ENCODE measurements around the gene PTEN.
A peak's percentile ranks its signal among the peaks of the same experiment; 100 is the strongest.
"Not testable (repeated sequence)": the region's sequence is repeated elsewhere in the genome, so short reads cannot be mapped to it uniquely, and the experiment has no call there.

The PTEN gene

DNA sequence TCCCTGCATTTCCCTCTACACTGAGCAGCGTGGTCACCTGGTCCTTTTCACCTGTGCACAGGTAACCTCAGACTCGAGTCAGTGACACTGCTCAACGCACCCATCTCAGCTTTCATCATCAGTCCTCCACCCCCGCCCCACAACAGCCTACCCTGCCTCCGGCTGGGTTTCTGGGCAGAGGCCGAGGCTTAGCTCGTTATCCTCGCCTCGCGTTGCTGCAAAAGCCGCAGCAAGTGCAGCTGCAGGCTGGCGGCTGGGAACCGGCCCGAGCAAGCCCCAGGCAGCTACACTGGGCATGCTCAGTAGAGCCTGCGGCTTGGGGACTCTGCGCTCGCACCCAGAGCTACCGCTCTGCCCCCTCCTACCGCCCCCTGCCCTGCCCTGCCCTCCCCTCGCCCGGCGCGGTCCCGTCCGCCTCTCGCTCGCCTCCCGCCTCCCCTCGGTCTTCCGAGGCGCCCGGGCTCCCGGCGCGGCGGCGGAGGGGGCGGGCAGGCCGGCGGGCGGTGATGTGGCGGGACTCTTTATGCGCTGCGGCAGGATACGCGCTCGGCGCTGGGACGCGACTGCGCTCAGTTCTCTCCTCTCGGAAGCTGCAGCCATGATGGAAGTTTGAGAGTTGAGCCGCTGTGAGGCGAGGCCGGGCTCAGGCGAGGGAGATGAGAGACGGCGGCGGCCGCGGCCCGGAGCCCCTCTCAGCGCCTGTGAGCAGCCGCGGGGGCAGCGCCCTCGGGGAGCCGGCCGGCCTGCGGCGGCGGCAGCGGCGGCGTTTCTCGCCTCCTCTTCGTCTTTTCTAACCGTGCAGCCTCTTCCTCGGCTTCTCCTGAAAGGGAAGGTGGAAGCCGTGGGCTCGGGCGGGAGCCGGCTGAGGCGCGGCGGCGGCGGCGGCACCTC, at the start of gene PTEN, which contains the start of gene KLLN:
Gene PTEN (plus strand): TSS at position 573 of the 891 bp plus-strand sequence. CDS start 845 bp downstream, outside the sequence.
Gene KLLN (minus strand): TSS at position 481 of the 891 bp plus-strand sequence. CDS start 1,046 bp downstream, outside the sequence.
- peak; percentile 94 for DNase-seq (ENCODE audit: low spot score)

DNA sequence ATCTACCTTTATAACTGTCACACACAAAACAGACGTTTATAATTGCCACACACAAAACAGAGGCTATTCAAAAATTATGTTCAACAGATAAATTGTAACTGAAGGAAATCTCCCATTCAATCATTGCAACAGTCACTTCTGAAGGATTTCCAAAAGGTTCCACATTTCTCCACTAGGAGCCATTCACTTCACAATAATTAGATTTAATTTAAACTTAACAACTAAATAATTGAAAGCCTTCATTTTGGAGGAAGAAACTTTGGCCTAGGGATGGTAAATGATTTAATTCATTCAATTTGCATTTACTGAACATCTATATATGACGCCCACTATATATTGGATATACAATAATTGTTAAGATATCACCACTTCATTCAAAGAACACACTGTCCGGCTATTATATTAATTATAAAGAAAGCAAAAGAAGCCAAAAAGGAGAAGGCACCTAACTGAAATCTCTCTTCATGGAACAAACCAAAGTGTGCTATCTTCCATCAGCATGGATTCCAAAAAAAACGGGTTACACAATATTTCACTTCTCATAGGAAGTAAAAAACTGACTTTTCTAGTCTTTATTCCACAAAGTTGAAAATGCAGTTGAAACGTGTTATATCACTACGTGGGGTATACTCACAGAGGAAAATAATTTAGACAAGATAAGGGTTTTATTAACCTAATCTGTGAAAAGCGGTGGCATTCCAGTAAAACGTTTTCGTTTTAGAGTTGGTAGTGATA, 47.1 kb upstream of the PTEN start:
- DNase-seq (ENCODE audit: low spot score): no peak

DNA sequence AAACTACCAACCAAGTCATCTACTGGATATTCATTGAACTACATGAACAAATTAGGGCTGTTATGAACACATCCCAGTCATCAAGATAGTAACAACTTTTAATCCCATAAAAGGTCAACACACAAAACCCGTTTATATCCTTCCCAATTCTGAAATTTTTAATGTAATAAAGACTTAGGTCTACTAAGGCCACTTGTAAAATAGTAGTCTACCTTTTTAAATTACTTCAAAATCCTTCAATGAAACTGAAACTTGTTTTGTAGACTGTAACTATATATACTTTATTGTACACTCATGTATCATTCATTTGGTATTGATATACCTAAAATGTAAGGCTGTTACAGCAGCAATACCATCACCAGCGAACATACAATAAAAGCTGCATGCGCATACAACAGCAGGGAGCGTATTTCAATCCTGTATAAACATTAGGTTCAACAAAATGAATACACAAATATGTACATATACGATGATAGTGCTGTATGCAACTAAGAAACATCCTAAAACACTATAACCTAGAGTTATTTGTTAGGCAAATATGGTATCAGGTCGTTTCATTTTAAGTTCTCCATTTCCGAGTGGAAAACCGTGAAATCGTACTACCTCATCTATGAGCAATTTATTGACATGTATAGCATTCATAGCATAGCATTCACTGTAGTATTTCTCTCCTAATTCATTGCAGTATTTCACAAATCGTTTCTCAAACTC, 46.4 kb upstream of the PTEN start:
- no peak for DNase-seq (ENCODE audit: low spot score)

DNA sequence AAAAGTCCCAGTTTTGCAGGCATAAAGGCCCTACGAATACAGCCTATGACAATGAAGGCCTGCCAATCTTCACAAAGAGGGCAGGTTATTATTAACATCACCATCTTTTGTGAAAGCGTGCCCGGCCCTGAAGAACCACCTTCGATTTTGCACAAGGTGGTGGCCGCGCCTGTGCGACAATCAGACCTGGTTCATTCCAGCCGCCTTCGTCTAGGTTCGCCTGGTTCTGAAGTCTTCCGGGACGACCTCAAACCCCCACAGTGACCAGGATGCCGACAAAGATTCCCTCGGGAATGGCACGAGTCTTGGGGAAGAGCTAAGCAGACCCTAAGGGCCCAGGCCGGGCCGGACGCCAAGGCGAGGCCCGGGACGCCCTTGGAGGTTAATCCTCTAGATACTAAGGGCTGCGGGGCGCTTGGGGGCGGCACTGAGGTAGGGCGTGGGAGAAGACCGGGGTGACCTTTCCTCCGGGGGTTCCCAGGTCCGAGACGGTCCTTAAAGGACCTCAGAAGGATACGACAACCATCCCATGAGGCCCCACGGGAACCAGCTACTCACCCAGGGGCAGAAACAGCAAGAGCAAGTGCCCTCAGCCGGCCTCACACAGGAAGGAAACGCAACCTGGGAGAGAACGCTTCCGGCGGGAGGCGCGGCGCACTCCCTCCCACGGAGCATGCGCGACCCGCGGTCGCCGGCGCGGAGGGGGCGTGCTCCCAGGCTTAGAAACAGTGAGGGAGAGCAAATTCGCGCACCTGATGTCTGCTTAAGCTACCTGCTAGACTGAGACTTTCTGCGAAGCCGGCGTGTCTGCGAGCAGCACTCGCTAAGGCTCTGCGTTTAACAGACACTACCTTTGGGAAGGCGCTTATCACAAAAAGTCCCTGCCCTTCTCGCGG, 45.6 kb upstream of the PTEN start, which contains the start of gene ATAD1:
Gene ATAD1 (minus strand): TSS at position 618 of the 896 bp plus-strand sequence. CDS start 3,627 bp downstream, outside the sequence.
- DNase-seq (ENCODE audit: low spot score): peak; percentile 89

DNA sequence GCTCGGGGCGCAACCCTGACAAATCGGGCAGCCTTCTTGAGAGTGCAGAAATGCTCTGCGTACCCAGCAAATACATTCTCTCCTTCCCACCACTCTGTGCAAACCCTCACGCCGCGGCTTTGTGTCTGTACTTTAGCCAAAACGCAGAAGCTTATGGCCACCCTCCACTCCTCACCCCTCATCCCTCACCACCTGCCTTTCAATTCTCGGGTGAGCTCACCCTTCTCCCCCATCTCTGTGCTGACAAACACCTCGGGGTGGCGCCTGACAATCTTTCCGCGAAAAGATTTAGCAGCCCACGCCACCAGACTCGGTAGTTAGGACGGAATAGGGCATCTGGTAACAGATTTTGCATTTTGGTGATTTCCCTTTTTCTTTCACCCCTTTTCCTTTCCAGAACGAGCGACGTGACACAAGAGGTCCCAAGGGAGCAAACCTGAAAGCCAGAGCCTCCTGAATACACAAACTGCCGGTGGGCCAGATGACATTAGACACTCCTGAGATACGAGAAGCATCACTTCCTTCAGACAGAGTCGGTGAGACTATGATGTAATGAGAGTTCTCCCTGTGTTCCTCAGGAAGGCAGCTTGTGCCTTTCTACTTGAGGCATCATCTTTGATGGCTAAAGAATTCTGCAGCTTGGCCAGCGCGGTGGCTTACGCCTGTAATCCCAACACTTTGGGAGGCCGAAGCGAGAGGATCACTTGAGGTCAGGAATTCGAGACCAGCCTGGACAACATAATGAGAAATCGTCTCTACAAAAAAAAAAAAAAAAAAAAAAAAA, 44.7 kb upstream of the PTEN start:
- DNase-seq (ENCODE audit: low spot score): no peak

DNA sequence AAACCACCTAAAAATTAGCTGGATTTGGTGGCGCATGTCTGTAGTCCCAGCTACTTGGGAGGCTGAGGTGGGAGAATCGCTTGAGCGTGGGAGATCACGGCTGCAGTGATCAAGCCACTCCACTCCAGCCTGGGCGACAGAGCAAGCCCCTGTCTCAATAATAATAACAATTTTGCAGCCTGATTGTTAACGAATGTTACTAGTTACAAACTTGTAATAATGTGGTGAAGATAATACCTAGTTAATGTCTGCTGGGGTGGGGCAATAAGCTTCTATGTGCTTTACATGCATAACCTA, 44.2 kb upstream of the PTEN start:
- no peak for DNase-seq (ENCODE audit: low spot score)

DNA sequence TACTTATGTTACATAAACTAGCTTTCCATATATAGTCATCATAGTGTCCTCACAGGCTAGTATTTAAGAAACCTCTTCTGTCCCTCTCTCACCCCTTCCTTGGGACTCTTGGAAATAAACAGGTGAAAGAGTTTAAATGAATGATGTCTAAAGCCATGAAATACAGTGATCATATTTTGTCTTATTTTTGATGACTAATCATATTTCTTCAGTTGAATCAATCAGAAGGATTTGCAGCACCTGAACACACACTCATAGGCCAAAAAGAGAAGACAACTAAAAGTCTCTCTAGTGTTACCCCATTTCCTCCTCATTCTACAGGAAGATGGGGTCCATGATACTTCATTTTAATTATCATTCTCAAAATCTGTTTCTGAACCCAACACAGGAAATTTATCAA, 36.8 kb upstream of the PTEN start:
- no peak for DNase-seq (ENCODE audit: low spot score)

DNA sequence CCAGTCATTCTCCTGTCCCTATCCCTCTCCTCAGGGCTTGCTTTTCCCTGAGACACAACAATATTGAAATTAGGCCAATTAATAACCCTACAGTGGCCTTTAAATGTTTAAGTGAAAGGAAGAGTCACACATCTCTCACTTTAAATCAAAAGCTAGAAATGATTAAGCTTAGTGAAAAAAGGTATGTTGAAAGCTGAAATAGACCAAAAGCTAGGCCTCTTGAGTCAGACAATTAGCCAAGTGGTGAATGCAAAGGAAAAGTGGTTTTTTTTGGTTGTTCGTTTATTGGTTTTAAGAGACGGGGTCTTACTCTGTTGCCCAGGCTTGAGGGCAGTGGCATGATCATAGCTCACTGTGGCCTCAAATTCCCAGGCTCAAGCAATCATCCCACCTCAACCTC, 35.7 kb upstream of the PTEN start:
- no peak for DNase-seq (ENCODE audit: low spot score)

DNA sequence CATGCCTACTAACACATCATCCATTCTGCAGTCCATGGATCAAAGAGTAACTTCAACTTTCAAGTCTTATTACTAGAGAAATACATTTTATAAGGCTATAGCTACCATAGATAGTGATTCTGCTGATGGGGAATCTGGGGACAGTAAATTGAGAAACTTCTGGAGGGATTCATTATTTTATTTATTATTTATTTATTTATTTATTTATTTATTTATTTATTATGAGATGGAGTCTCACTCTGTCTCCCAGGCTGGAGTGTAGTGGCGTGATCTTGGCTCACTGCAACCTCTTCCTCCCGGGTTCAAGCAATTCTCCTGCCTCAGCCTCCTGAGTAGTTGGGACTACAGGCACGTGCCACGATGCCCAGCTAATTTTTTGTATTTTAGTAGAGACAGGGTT, 34.4 kb upstream of the PTEN start:
- not testable (repeated sequence) for DNase-seq (ENCODE audit: low spot score)

DNA sequence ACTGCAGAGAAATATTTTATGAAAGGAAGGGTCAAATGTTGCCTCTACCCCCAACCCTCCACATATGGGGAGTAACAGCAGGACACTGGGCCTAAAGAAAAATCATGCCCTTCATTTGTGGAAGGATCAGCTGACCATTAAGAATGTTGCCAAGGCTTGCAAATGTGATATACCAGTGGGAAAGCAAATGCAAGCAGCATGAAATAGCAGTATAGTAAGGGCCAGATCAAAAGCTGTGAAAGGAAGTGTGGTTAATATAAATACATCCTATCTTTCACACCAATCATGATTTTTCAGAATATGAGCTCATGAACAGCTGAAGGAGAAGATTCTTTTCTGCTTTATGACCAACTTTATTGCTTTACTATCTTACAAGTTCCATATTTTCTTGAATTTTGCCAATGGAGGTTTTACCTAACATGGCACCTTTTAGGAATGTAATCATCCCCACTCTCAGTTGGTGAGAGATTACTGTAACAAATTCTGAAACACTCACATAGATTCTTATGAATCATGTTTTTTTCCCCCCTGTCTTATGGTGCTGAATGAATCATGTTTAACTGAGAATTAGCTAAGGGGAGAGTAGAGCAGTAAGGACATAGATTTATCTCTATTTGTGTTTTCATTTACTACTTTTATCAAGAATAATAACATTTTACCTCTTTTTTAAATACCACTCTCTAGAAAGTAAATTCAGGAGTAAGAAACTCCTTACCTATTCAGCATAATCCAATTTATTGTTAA, 33.3 kb upstream of the PTEN start:
- DNase-seq (ENCODE audit: low spot score): no peak

DNA sequence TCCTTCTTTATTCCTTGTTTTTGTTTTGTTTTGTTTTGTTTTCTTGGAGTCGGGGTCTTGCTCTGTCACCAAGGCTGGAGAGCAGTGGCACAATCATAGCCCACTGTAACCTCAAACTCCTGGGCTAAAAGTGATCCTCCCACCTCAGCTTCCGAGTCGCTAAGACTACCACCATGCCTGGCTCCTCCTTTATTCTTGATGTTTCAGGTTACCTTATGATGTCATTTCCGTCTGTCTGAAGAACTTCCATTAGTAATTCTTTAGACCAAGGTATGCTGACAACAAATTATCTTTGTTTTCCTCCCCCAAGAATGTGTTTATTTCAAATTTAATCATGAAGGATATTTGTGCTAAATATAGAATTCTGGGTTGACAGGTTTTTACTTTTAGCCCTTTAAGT, 27.3 kb upstream of the PTEN start:
- DNase-seq (ENCODE audit: low spot score): no peak

DNA sequence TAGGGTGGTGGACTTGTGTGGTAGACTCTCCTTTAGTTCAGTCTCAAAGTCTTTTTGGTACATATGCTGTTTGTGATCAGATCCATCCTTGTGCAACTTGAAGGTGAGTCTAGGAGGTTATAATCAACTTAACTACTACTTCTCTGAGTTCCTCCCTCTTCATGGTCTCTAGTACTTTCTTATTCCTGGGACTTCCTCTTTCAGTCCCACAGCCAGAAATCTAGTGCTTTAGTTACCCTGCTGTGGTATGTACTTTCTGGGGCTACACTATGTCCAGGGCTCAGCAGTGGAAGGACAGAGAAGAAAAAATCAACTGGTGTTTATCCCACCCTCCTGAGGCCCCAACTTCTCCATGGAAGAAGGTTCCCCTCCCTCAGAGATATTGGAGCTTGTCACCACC, 26.0 kb upstream of the PTEN start:
- DNase-seq (ENCODE audit: low spot score): no peak

DNA sequence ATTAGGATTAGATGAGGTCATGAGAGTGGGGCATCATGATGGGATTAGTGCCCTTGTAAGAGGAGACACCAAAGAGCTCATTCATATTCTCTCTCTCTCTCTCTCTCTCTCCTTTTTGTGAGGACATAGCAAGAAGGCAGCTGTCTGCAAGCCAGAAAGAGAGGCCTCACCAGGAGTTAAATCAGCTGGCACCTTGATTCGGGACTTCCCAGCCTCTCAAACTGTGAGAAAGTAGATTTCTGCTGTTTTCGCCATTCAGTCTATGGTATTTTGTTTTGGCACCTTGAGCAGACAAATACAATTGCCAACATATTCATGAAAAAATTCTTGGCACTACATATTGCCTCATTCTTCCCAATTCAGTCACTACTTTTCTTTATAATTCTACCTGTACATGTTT, 24.8 kb upstream of the PTEN start:
- no peak for DNase-seq (ENCODE audit: low spot score)

DNA sequence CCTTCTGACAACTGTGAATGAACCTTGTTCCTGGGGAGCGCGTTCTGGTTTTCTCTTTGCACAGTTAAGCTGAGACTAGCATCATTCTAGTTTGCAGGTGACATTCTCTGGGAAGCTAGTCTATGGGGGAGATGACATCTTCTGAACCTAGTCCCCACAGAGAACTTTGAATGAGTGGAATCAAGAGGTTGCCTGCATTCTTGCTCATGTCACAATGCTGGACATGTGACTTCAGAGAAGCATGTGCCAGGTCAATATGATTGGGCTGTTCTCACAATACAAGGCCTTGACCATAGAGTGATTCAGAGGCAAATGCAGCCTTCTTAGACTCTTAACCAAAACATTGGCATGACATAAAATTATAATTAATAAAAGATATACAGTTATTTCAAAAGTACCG, 22.2 kb upstream of the PTEN start:
- DNase-seq (ENCODE audit: low spot score): no peak

DNA sequence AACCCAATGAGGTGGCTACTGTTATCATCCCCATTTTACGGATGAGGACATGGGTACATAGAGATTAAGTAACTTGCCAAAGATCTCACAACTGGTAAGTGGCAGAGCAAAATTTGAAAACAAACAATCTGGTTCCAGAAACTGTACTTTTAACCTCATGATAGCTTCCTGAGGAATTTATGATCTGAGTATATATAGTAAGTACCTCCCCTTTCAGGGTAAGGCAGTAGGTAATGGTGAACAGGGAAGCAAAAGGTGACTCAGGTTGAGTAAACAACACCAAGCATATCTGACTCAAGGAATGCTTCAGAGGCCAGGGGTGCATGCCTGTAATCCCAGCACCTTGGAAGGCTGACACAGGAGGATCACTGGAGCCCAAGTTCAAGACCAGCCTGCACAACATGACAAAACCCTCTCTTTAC, 21.2 kb upstream of the PTEN start:
- no peak for DNase-seq (ENCODE audit: low spot score)

DNA sequence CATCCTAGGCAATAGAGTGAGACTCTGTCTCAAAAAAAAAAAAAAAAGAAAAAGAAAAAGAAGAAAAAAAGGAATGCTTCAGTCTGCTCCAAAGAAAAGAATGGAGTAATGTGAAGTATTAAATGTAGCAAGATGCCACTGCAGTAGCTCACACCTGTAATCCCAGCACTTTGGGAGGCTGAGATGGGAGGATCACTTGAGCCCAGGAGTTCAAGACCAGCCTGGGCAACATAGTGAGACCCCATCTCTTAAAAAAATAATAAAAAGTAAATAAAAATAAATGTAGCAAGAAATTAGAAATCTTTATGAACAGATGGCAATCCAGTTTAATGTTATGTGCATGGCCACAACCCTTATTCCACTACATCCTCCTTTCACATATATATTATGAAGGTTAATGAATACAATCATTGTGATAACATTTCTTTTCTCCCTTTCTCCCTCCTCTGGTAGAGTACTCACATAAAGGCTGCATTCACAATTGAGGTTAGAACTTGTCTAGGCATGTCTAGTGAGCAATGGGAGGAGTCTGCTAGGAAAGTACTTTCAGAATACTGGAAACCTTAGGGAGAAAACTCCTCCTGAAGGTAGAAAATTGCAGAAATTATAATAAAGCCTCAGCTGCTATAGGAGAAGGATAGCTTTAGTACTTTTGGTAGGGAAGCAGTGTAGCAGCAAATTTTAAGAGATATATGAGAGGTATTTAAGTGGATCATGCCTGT, 20.5 kb upstream of the PTEN start:
- DNase-seq (ENCODE audit: low spot score): no peak

DNA sequence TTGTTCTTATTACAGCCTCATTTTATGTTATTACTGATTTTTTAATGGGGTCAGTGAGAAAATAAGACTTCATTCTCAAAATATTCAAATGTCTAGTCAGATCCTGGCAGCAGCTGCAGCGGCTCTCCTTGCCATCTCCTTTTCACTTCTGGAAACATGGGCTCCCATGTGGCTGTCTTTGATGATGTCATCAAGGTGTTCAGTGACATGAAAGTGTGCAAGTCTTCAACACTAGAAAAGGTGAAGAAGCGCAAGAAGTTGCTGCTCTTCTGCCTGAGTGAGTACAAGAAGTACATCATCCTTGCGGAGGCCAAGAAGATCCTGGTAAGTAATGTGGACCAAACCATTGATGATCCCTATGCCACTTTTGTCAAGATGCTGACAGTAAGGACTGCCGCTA, 19.7 kb upstream of the PTEN start:
- no peak for DNase-seq (ENCODE audit: low spot score)

DNA sequence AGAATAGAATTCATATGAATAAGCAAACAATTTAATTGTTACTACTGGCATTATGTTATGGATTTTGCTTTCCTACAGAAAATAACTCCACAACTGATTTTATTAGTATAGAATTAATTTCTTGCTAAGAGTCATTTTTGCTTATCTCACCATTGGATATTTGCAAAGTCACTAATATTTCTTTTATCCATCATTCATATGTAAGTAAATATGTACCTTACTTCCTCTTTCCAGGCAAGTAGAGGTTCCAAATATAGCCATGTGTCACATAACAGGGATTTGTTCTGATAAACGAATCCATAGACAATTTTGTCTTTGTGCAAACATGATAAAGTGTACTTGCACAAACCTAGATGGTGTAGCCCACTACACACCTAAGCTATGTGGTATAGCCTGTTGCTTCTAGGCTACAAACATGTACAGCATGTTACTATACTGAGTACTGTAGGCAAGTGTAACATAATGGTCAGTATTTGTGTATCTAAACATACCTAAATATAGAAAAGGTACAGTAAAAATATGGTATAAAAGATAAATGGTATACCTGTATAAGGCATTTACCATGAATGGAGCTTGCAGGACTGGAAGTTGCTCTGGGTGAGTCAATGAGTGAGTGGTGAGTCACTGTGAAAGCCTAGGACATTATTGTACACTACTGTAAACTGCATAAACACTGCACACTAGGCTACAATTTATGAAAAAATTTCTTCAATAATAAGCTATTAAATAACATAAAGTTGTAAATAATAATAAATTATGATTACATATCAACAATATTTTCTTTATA, 18.4 kb upstream of the PTEN start:
- no peak for DNase-seq (ENCODE audit: low spot score)

DNA sequence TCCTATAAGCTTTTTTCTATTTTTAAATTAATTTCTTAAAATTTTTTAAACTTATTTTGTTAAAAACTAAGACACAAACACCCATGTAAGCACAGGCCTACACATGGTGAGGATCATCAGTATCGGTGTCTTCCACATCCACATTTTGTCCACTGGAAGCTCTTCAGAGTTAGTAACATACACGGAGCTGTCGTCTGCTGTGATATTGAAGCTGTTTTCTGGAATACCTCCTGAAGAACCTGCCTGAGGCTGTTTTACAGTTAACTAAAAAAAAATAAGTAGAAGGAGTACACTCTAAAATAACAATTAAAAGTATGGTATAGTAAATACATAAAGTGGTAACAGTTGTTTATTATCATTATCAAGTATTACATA, 17.8 kb upstream of the PTEN start:
- DNase-seq (ENCODE audit: low spot score): no peak
